ENCODE measurements around the gene RALGAPA2. TPM values are rescaled to one million over a fixed set of nuclear protein-coding genes. Genes with fewer than 3 reads are reported as not detected.

The RALGAPA2 gene
- total RNA-seq, 1 experiment from 2014 or later, result 10.8 TPM

DNA sequence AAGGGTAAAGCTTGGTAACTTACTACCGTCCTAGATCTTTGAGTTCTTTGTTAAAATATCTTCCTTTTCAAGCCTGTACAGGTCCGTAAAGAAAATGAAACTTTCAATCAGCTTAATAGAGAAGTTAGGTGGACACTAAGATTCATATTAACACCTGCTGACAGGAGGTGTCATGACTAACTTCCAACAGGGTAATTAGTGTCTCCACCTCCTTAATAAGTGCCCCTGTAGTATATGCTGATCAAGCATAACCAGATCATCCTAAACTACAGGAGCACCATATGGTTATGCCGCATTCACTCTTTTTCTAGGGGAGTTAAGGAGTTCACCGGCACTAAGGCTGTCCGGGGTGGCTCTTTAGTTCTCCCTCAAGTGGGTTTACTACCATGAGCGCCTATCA lies 23.9 kb upstream of the RALGAPA2 start:
- Histone ChIP-seq H2AFZ (ENCODE audit: low read depth, low read length, poor library complexity, severe bottlenecking) (no peak overlapping the region), H3K27me3 (ENCODE audit: insufficient read depth, low read length) (peaks cover 11% of the 10 kb centered on the region; the same call in 1 of the 2 replicates), H3K9ac (ENCODE audit: low read length) (no peak overlapping the region), H3K9me3 (ENCODE audit: control insufficient read depth in 1 of 2, insufficient read depth in 1 of 2, low read depth in 1 of 2, low read length in 2 of 2) (no peaks in the 10 kb centered on the region), H3K4me2 (ENCODE audit: low read length) (no peak overlapping the region), H4K20me1 (ENCODE audit: insufficient read depth) (no peaks in the 10 kb centered on the region), H3K4me1 (ENCODE audit: control insufficient read depth in 1 of 2, insufficient read depth in 2 of 2, low read length in 2 of 2) (0 out of 4 replicates have a peak, but pooled peaks cover 0 to 2% of the 10 kb centered on the region in 2 experiments), H3K4me3 (replicated peaks in 1 of 2; ENCODE audit: low read depth in 1 of 2, low read length in 2 of 2) (no peak overlapping the region), H3K36me3 (ENCODE audit: control insufficient read depth in 1 of 2, insufficient read depth in 2 of 2, low read length in 2 of 2) (no peaks in the 10 kb centered on the region), H3K79me2 (ENCODE audit: insufficient read depth, low read length) (no peaks in the 10 kb centered on the region), H3K9me2 (ENCODE audit: insufficient read depth) (no peaks in the 10 kb centered on the region), H3K27ac (ENCODE audit: low read depth, low read length) (no peak overlapping the region)
- ChIA-PET RAD21 (ENCODE audit: low non-redundant PET in 1 of 2, low total read pairs in 2 of 2, uncharacterized antibody in 2 of 2, unreplicated experiment in 2 of 2) (no interaction called here), POLR2A (no interaction called here), CTCF (no interaction called here)
- intact Hi-C loops (cut with micrococcal nuclease), result no loop called here
- DNase-seq (ENCODE audit: low read depth, low spot score) (no peak), ATAC-seq (no peak)
- BruUV-seq (replicated peaks), result no TSS peak
- TF ChIP-seq, protein P1, sequence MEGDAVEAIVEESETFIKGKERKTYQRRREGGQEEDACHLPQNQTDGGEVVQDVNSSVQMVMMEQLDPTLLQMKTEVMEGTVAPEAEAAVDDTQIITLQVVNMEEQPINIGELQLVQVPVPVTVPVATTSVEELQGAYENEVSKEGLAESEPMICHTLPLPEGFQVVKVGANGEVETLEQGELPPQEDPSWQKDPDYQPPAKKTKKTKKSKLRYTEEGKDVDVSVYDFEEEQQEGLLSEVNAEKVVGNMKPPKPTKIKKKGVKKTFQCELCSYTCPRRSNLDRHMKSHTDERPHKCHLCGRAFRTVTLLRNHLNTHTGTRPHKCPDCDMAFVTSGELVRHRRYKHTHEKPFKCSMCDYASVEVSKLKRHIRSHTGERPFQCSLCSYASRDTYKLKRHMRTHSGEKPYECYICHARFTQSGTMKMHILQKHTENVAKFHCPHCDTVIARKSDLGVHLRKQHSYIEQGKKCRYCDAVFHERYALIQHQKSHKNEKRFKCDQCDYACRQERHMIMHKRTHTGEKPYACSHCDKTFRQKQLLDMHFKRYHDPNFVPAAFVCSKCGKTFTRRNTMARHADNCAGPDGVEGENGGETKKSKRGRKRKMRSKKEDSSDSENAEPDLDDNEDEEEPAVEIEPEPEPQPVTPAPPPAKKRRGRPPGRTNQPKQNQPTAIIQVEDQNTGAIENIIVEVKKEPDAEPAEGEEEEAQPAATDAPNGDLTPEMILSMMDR (IDR thresholded peaks at IDR 0.05 in 2 of 3, conservative IDR thresholded peaks at IDR 0.05 in 1 of 3; ENCODE audit: borderline replicate concordance in 1 of 3, insufficient read depth in 1 of 3, low read depth in 2 of 3, low read length in 2 of 3), result no peak
- TF ChIP-seq ZNF274 (IDR thresholded peaks at IDR 0.05; ENCODE audit: low read depth, low read length) (no peak), ZBTB33 (IDR thresholded peaks at IDR 0.05; ENCODE audit: extremely low read depth, insufficient replicate concordance, low read length) (no peak), FOSL1 (IDR thresholded peaks at IDR 0.05; ENCODE audit: low read depth) (no peak), POLR2A (IDR thresholded peaks at IDR 0.05; ENCODE audit: borderline replicate concordance, extremely low read depth, insufficient read depth, insufficient read length) (no peak), CBX3 (IDR thresholded peaks at IDR 0.05; ENCODE audit: low read depth) (no peak), SRF (IDR thresholded peaks at IDR 0.05; ENCODE audit: low read depth) (no peak), ELF1 (IDR thresholded peaks at IDR 0.05; ENCODE audit: borderline replicate concordance, low read depth) (no peak), REST (IDR thresholded peaks at IDR 0.05; ENCODE audit: low read depth) (no peak), SIN3A (IDR thresholded peaks at IDR 0.05; ENCODE audit: low read depth) (no peak), TCF7L2 (IDR thresholded peaks at IDR 0.05; ENCODE audit: borderline replicate concordance, extremely low read depth, insufficient read depth, insufficient read length) (no peak), CEBPB (IDR thresholded peaks at IDR 0.05; ENCODE audit: low read depth) (no peak)
- TF ChIP-seq, protein P2, sequence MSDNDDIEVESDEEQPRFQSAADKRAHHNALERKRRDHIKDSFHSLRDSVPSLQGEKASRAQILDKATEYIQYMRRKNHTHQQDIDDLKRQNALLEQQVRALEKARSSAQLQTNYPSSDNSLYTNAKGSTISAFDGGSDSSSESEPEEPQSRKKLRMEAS (IDR thresholded peaks at IDR 0.05), result no peak

All from HCT116 (cell line).